Measurements from ENCODE around the gene KRTAP10-9.
A peak's percentile ranks its signal among the peaks of the same experiment; 100 is the strongest.
"Not testable (repeated sequence)": the region's sequence is repeated elsewhere in the genome, so short reads cannot be mapped to it uniquely, and the experiment has no call there.

The KRTAP10-9 gene

DNA sequence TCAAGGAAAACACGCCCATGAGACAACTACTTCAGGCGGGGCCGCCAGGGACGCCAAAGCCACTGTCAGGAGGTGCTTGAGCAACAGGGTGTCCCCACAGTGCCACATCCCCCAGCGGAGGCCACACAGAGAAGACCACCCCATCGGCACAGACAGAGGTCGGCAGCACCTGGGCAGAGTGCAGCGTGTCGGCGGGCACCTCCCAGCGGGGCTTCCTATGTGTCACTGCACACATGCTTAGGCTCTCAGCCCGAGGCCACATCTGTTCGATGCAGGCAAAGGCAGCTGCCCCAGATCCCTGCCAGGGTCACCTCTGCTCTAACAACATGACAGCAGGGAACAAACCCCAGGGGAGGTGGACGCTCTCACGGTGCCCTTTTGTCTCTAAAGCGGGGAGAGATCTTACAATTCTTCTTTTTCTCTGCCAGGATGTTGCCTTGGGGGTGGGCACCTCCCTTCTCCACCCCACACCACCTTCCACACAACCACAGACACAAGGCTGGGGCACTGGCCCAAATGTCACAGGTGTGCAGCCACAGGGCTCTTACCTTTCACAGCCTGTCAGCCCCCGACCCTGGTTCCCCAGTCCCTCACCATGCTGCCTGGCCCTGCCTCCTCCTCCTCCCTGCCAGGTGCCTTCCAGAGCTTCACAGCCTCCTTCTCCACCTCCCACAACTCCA is 10.8 kb upstream of the KRTAP10-9 start:
- ATAC-seq: no peak

DNA sequence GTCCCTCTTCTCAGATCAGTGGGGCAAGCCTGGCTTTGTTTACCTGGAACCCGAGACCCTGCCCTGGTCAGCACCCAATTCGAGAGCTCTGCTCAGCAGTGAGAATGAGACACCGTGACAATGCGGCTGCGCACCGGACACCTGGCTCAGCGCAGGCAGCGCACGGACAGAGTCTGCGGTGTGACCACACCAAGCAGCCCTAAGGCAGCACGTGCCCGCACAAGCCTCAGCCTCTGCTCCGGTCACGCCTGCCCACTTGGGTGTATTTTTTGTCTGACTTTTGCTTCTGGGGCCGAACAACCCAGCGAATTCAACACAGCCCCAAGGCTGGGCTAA is 10.3 kb upstream of the KRTAP10-9 start:
- ATAC-seq: no peak

DNA sequence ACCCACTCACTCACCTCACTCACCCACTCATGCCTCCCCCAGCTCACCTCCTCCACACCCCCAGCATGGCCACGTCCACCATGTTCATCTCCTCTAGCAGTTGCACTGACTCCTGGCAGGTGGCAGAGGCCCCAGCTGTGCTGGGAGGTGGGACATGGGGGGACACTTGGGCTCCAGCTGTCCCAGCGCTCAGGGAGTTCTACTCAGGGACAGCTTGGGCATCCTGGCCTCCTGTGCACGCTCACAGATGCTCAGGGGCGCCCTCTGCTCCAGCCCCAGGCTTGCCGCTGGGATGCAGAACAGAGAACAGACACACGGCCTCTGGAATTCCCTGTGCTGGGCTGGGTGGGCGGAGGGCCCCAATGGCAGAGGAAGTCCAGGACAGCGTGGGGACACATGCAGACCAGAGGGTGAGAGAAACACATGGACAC is 9.8 kb upstream of the KRTAP10-9 start:
- ATAC-seq: no peak

DNA sequence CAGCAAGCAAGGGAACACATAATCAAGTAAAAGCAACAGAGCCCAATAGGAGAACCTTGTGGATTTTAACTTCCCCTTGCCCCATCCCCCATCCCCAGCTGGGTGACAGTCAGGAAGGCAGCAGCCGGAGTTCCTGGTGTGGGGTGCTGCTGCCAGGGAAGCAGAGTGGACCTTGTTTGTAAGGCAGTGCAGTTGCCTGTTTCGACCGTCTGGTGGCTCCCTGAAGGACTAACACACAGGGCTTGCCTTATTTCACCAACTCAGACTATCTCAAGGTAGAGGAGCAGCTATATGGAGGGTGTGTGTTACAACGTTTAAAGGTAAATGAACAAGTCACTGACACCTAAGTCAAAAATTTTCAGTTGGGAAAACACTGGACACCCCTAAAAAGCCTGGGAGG is 8.4 kb upstream of the KRTAP10-9 start:
- peak; percentile 17 to 31 for ATAC-seq

DNA sequence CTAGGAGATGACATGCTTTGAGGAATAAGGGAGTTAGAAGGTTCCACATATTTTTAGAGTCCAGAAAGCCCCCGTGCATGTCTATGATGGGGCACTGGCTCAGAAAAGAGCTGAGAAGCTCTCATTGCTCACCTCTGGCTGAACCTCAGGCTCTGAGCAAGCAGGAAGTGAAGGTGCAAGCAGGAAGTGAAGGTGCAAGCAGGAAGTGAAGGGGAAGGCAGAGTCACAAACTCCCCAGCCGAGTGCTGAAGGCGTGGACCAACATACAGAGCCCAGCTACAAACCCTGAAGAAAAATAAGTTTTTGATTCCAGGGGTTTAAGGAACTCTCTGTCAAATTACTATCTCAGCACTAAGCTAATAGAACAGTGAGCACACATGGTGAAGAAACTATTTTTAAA is 8.0 kb upstream of the KRTAP10-9 start:
- peak; percentile 98 to 100 for ATAC-seq

DNA sequence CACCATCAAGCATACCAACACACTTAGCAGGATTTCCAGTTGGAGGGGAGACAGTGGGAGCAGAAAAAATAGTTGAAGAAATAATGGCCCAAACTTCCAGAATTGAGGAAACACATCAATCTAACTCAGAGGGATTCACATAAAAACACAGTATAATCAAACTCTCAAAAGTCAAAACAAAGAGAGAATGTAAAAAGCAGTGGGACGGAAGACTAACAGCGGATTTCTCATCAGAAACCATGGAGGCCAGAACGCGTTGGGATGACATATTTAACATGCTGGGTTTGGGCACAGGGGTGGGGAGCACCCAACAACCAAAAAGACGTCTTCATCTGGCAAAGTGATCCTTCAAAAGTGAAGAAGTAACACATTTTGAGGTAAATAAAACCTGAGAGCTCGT is 7.0 kb upstream of the KRTAP10-9 start:
- no peak for ATAC-seq

DNA sequence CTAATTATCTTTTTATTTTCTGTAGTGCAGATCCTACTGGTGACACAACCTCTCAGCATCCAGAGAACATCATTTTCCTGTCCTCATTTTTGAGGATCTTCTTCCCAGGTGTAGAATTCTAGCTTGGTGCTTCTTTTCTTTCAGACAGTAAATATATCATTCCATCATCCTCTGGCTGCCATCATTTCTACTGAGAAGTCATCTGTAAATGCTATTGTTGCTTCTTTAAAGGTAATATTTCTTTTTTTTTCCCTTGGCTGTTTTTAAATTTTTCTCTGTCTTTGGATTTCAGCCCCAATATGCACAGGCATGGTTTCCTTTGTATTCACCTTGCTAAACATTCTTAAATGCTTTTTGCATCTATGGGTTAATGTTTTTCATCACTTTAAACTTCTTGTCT is 3.3 kb upstream of the KRTAP10-9 start:
- ATAC-seq: no peak

DNA sequence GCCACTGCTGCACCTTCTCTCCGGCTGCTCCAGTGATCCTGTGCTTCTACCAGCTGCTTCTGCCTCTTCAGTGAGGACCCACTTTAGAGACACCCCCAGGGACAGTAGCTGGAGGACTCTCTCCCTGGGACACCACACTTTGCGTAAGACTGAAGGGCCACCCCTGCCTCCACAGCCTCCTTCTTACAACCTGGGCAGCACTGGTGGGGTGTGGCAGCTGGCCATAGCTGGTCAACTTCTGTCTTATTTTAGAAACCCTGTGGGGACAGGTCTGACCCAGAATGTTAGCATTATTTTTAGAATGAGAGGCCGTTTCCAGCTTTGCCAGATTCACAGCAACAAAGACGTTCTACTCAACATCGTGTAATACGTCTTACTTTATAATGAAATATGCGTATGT is 1.1 kb upstream of the KRTAP10-9 start:
- ATAC-seq: no peak

DNA sequence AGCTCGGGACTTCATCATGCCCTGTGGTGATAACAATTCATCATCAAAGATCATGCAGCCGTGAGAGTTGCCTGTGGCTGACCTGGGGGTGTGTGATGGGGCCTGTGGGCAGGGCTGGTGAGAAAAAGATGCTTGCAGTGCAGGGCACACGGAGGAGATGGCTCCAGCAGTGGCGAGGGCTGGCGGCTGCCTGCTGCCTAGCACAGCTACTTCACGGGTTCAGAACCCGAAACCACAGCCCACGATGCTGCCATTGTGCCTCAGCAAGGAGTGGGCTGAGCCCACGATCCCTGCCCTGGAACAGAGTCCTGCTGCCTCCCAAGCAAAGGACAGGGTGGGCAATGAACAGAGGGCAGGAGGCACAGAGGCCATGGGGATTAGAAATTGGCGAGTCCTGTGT is 631 bp upstream of the KRTAP10-9 start:
- no peak for ATAC-seq

DNA sequence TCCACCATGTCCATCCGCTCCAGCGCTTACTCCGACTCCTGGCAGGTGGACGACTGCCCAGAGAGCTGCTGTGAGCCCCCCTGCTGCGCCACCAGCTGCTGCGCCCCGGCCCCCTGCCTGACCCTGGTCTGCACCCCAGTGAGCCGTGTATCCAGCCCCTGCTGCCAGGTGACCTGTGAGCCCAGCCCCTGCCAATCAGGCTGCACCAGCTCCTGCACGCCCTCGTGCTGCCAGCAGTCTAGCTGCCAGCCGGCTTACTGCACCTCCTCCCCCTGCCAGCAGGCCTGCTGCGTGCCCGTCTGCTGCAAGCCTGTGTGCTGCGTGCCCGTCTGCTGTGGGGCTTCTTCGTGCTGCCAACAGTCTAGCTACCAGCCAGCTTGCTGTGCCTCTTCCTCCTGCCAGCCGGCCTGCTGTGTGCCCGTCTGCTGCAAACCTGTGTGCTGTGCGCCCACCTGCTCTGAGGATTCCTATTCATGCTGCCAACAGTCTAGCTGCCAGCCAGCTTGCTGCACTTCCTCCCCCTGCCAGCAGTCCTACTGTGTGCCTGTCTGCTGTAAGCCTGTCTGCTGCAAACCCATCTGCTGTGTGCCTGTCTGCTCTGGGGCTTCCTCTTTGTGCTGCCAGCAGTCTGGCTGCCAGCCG is 409 bp downstream of the KRTAP10-9 start:
- ATAC-seq: not testable (repeated sequence)

DNA sequence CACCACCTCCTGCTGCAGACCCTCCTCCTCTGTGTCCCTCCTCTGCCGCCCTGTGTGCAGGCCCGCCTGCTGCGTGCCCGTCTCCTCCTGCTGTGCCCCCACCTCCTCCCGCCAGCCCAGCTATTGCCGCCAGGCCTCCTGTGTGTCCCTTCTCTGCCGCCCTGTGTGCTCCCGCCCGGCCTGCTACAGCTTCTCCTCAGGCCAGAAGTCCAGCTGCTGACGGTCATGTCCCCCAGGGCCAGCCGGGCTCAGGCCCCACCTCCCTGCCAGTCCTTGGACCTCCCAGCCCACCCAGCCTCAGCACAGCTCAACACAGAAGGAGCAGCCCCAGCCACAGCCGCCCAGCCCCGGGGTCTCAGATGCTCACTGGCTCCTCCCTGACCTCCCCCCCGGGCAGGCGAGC is 939 bp downstream of the KRTAP10-9 start:
- not testable (repeated sequence) for ATAC-seq

DNA sequence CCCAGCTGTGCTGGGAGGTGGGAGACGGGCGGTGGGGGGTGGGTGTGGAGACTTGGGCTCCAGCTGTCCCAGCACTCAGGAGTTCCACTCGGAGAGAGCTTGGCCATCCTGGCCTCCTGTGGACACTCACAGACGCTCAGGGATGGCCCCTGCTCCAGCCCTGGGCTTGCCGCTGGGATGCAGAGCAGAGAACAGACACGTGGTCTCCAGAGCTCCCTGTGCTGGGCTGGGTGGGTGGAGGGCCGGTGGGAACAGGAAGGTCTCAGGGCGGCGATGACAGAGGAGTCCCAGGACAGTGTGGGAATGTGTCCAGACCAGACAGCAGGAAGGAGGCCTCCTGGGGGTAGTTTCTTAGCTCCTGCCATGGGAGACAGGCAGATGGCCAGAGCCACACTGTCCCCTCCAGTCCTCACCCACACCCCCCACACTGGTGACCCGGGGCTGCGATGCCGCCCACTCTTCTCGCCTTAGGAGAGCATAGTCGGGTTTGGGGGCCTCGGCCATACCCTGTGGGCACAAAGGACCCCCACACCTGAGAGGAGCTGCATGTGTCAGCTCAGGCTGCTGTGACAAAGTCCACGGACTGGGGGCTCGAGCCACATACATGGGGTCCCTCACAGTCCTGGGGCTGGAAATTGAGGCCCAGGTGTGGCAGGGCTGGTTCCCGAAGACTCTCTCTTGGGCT is 2.0 kb downstream of the KRTAP10-9 start:
- no peak for ATAC-seq

DNA sequence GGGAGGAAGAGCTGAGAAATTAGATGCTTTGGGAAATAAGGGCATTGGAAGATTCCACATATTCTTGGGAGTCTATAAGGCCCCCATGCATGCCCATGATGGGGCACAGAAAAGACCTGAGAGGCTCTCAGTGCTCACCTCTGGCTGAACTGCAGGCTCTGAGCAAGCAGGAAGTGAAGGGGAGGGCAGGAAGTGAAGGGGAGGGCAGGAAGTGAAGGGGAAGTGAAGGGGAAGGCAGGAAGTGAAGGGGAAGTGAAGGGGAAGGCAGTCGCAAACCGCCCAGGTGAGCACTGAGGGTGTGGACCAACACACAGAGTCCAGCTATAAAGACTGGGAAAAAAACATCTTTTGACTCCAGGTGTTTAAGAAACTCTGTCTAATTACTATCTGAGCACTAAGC is 3.5 kb downstream of the KRTAP10-9 start:
- ATAC-seq: no peak

DNA sequence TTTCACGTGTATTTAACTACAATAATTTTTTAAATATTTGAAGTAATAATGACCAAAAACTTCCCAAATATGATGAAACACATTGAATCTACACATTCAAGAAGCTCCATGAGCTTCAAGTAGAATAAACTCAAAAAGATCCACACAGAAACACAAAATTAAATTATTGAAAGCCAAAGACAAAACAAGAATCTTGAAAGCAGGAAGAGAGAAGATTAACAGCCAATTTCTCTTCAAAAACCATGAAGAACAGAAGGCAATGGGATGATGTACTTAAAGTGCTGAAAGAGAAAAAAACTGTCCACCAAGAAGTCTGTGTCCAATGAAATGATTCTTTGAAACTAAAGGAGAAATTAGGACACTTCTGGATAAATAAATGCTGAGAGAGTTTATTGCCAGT is 5.2 kb downstream of the KRTAP10-9 start:
- ATAC-seq: no peak

DNA sequence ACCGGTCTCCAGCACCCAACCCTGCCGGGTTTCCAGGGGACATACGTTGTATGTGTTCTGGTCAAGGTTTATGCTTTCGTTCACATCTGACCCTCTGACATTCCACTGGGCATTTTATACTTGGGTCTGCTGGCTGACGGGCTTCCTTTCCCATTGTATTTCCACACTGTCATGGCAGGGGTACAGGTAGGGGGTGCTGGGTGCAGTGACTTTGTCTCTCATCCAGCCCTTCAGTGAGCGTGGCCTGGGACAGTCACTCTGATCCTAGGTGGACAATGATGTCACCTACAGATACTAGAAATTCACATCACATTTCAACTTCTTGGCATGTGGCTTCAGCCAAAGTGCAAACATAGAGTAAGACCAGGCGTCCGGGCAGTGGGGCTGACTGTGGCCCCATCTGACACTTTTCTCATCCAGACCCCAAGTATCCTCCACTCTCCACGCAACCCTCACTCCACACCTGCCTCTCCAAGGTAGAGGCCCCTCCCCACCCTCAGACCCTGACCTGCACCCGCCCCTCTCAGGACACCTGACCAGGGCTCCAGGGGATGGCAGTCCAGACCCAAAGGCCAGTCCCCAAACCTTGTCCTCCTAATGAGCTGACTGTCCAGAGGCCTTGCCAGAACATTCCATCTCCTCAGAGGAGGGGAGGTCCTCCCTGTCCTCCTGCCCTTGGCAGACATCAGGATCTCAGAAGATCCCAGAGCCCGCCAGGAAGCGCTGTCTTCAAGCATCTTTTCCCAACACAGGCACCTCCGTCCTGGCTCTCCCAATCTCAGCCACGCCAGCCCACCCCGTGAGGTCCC is 9.5 kb downstream of the KRTAP10-9 start:
- no peak for ATAC-seq

DNA sequence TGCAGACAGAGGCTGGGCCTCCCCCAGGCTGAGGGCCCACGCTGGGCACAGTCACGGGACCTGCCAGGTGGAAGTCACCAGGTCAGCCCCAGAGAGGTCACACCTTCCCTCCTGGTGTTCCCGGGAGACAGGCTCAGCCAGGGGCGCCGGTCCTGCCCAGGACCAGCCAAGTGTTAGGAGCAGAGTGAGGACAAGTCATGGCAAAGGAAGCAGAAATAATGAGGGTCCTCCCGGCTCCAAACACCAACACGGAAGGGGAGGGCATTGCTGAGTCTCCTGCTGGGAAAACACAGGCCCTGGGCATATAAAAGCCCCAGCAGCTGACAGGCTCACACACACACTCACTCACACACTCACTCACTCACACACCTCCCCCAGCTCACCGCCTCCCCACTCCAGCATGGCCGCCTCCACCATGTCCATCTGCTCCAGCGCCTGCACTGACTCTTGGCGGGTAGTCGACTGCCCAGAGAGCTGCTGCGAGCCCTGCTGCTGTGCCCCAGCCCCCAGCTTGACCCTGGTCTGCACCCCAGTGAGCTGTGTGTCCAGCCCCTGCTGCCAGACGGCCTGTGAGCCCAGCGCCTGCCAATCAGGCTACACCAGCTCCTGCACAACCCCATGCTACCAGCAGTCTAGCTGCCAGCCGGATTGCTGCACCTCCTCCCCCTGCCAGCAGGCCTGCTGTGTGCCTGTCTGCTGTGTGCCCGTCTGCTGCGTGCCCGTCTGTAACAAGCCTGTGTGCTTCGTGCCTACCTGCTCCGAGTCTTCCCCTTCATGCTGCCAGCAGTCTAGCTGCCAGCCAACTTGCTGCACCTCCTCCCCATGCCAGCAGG is 10.3 kb downstream of the KRTAP10-9 start, which contains the start of gene KRTAP10-10:
Gene KRTAP10-10, plus strand, starts transcription at position 339 of the 833 bp plus-strand sequence. Its CDS starts 62 bp downstream, at position 401.
- no peak for ATAC-seq

DNA sequence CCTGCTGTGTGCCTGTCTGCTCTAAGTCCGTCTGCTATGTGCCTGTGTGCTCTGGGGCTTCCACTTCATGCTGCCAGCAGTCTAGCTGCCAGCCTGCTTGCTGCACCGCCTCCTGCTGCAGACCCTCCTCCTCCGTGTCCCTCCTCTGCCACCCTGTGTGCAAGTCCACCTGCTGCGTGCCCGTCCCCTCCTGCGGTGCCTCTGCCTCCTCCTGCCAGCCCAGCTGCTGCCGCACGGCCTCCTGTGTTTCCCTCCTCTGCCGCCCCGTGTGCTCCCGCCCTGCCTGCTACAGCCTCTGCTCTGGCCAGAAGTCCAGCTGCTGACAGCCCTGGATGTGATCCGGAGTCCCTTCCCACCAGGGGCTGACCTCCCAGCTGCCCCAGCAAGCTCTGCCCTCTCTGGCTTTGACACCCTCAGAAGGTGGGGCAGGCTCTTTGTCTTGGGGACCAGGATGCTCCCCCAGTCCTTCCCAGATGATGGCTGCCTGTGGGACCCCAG is 11.0 kb downstream of the KRTAP10-9 start:
- not testable (repeated sequence) for ATAC-seq

DNA sequence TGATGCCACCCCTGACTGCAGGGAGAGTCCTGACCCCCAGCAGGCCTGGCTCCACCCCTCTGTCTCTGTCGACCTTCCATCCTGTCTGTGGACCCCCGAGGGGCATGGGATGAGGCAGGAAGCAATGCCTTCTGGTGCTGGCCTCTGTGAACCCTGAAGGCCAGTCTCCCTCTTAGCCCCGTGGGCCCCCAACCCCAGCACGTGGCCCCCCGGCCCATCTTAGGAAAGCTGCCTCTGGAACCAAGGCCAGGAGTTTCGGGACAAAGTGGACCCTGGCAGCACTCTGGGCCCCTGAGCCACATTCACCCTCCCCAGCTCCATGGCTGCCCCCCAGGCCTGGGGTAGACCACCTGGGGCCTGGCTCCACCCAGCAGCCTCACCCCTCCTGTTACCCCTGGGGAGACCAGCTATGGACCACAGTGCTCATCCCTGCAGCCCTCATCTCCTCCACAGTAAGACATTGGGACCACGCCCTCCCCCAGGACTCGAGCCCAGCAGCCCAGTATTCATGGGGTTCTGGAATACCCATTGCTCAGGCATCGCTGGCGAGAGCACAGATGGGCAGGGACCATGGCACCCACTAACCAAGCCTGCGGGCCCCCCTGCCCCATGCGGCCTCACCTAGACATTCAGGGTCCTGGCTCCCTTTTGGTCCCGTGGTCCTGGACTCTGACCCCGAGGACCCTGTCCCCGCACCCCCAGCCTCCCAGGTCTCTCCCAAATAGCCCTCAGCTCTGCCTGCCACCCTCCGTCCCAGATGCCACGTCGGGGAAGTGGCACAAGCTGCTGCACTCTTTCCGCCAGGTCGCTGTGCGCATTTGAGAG is 11.8 kb downstream of the KRTAP10-9 start:
- not testable (repeated sequence) for ATAC-seq

DNA sequence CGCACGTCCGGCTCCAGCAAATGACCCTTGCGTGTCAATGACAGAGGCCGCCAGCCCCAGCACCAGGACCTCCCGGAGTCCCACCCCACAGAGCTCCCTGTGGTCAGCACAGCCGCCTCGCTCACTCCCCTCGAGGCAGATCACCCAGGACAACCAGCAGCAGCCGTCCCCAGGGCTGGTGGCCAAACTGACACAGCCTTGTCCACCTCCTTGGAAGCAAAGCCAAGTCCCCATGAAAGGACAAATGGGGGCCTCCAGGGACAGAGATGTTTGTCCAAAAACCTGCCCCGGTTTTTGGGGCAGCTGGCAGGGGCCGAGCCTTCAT is 12.4 kb downstream of the KRTAP10-9 start:
- ATAC-seq: no peak

DNA sequence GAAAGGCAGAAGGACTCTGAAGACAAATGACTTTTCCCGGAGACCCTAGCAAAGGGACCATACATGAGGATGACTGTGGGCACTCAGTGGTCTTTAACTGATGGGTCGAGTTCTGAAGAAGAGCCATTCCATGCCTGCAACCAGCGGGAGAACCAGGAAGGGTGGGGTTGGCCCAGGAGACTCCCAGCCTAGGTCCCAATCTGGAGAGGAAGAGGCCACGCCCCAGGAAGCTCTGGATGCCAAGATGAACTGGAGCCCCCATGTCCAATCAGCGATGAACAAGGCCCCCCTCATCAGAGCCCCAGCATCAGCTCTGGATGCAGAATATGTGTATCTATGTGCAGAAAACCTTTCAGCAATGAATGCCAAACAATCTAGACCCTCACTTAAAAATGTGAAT is 13.9 kb downstream of the KRTAP10-9 start:
- ATAC-seq: no peak

DNA sequence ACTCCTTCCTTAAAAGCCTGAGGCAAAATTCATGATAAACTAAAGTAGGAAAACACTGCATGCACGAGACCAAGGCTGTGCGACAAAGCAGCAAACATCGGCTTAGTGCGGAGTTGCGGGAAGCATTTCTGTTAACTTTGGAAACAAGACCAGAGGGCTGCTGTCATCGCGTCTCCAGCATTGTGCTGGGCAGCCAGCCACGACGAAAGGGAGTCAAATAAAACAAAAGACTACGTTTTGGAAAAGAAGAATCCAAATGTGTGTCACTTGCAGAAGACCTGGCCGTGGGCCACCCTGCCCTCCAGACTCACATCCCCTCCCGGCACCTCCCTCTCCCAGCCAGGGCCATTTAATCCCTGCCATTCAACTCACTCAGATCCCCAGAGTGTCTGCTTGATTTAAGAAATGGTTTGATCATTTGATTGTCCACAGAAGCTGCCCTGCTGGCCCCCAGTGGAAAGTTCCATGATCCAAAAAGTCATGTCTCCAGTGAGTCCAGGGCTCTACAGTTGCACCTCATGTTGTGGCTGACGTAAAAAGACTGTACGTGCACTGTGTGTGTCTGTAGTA is 16.9 kb downstream of the KRTAP10-9 start:
- ATAC-seq: no peak
